Lower leg skin (tissue), 3 donors: ENCODE measurements around the gene SLC25A30.
"Not testable (repeated sequence)": the region's sequence is repeated elsewhere in the genome, so short reads cannot be mapped to it uniquely, and the experiment has no call there.

Experiments used
- POLR2A ChIP-seq, 2 donors: fragments of 450-650 bp; IDR thresholded peaks; one replicate each; pipeline ENCODE4 v1.6.1; 2016 to 2017; ENCODE audit warnings: antibody characterized with exemption in 2 of 2, mild to moderate bottlenecking in 1 of 2, moderate library complexity in 1 of 2
- TF ChIP-seq, protein P1 (sequence below), 3 donors: fragments of 450-650 bp; IDR thresholded peaks; one replicate each; pipeline ENCODE4 v1.5.1; 2016; ENCODE audit warnings: antibody characterized with exemption in 3 of 3, mild to moderate bottlenecking in 3 of 3, moderate library complexity in 2 of 3

DNA sequence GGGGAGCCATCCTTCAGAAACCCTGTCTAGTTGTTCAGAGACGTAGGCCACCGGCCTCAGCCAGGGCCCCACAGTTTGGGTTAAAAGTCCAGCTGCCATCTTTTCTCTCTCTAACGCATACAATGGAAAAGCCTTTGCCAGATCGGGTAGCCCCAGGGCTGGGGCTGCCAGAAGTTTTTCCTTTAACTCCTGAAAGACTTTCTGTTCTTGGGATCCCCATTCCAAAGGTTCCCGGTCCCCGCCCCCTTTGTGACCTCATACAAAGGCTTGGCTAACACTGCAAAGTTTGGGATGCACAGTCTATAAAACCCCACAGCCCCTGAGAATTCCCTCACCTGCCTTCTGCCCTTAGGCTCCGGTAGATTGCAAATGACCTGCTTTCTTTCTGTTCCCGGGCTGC, 35.4 kb downstream of the SLC25A30 start:
- not testable (repeated sequence) for TF ChIP-seq POLR2A (IDR thresholded peaks at IDR 0.05)
- TF ChIP-seq, protein P1, sequence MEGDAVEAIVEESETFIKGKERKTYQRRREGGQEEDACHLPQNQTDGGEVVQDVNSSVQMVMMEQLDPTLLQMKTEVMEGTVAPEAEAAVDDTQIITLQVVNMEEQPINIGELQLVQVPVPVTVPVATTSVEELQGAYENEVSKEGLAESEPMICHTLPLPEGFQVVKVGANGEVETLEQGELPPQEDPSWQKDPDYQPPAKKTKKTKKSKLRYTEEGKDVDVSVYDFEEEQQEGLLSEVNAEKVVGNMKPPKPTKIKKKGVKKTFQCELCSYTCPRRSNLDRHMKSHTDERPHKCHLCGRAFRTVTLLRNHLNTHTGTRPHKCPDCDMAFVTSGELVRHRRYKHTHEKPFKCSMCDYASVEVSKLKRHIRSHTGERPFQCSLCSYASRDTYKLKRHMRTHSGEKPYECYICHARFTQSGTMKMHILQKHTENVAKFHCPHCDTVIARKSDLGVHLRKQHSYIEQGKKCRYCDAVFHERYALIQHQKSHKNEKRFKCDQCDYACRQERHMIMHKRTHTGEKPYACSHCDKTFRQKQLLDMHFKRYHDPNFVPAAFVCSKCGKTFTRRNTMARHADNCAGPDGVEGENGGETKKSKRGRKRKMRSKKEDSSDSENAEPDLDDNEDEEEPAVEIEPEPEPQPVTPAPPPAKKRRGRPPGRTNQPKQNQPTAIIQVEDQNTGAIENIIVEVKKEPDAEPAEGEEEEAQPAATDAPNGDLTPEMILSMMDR (IDR thresholded peaks at IDR 0.05): not testable (repeated sequence)
